Sigmoid colon (tissue), 7 donors: ENCODE results near the gene CAPN2. TPM values are rescaled to one million over a fixed set of nuclear protein-coding genes. Genes with fewer than 3 reads are reported as not detected.

Experiments
- DNase-seq: peaks from one replicate; pipeline ENCODE4 v3.0.0-alpha.2; 2019
- H3K27ac ChIP-seq, 4 donors: fragments of 200-600 bp; sonication (generic); one replicate each; pipeline ENCODE4 v1.5.1; 2016 to 2019; ENCODE audit warnings: mild to moderate bottlenecking in 1 of 4
- H3K27me3 ChIP-seq, 3 donors: fragments of 200-600 bp; sonication (generic); one replicate each; pipeline ENCODE4 v1.5.1; 2019; ENCODE audit warnings: mild to moderate bottlenecking in 1 of 3
- H3K36me3 ChIP-seq, 4 donors: fragments of 200-600 bp; sonication (generic); one replicate each; pipeline ENCODE4 v1.5.1; 2016 to 2019
- H3K4me1 ChIP-seq, 4 donors: fragments of 200-600 bp; sonication (generic); one replicate each; pipeline ENCODE4 v1.5.1; 2017 to 2019
- H3K4me3 ChIP-seq, 4 donors: fragments of 200-600 bp; sonication (generic); one replicate each; pipeline ENCODE4 v1.5.1; 2017 to 2019; ENCODE audit warnings: mild to moderate bottlenecking in 2 of 4, moderate library complexity in 1 of 4
- H3K9me3 ChIP-seq, 4 donors: fragments of 200-600 bp in 3 of 4; sonication (generic) in 3 of 4; one replicate each; pipeline versions ENCODE4 v1.5.1 to v1.6.1; 2013 to 2019
- CTCF ChIP-seq, 4 experiments: fragments of 450-650 bp in 3 of 4; fragments of 200-600 bp in 1 of 4; IDR thresholded peaks; one replicate each; pipeline ENCODE4 v1.5.1; 2016 to 2019; ENCODE audit warnings: antibody characterized with exemption in 4 of 4, mild to moderate bottlenecking in 3 of 4, moderate library complexity in 2 of 4
- EP300 ChIP-seq, 4 donors: sonication (generic); formaldehyde crosslinking; IDR thresholded peaks; one replicate each; pipeline ENCODE4 v1.6.1; 2017; ENCODE audit warnings: antibody characterized with exemption in 4 of 4
- POLR2A ChIP-seq, 2 donors: fragments of 450-650 bp; IDR thresholded peaks; one replicate each; pipeline ENCODE4 v1.6.1; 2016; ENCODE audit warnings: antibody characterized with exemption in 2 of 2, mild to moderate bottlenecking in 2 of 2, moderate library complexity in 2 of 2
- POLR2AphosphoS5 ChIP-seq, 4 donors: sonication (generic); formaldehyde crosslinking; IDR thresholded peaks; one replicate each; pipeline ENCODE4 v1.6.1; 2017; ENCODE audit warnings: antibody characterized with exemption in 4 of 4
- WGBS, 2 donors: extraction: QIAGEN DNeasy Blood & Tissue Kit; methylation state at CpG; one replicate each; pipeline ENCODE4 v1.1.7; 2013; 5-methylcytosine and 5-hydroxymethylcytosine counted together
- intact Hi-C: fragments of 100-400 bp; cut with DNase I; formaldehyde crosslinking; loops from one replicate; pipeline ENCODE4 v1.15.1; 2023
- polyA plus RNA-seq, 3 donors: library from polyadenylated mRNA; stranded (reverse); fragments of 200-250 nt; gene quantifications; one replicate each; pipeline ENCODE4 v1.2.3, GENCODE V29; 2013
- total RNA-seq, 4 donors: library from RNA; depleted of rRNA; stranded (reverse); fragments of >200 nt; gene quantifications; one replicate each; pipeline ENCODE4 v1.1.0, GENCODE V29; 2016
- donor health status: healthy with polysubstance abuse.
- donor health status: Bipolar disorder and iron deficiency.
- donor health status: healthy.

The CAPN2 gene
- total and polyA plus RNA-seq, 7 donors, result 67.3 to 266 (median 135) TPM

- TF ChIP-seq POLR2AphosphoS5 (IDR thresholded peaks at IDR 0.05) (peak in 1 of 4 donors; percentile 4), EP300 (IDR thresholded peaks at IDR 0.05) (no peak)
- no peak overlapping the region for H3K4me3 ChIP-seq
- intact Hi-C loops, result no loop called here
- peak; percentile 40 for DNase-seq
- no peaks in the 10 kb centered on the region for H3K9me3 ChIP-seq
- 63 to 68% methylated on average over 9 of the region's 9 CpGs for WGBS, 2 donors
- H3K4me1 ChIP-seq, result peaks cover 0 to 16% (median 14%) of the 10 kb centered on the region in 4 donors
- peaks cover 0 to 88% (median 23%) of the 10 kb centered on the region in 4 donors for H3K36me3 ChIP-seq
- no peak overlapping the region for H3K27ac ChIP-seq
- H3K27me3 ChIP-seq, result no peaks in the 10 kb centered on the region
Measured at GRCh38 chr1:223776075-223776814, 63.9 kb downstream of the CAPN2 start.

GRCh38 chr1:223776826-223777454 lies 64.6 kb downstream of the CAPN2 start:
- no peaks in the 10 kb centered on the region for H3K27me3 ChIP-seq
- no peaks in the 10 kb centered on the region for H3K9me3 ChIP-seq
- no peak for TF ChIP-seq POLR2A (IDR thresholded peaks at IDR 0.05)
- no peak for TF ChIP-seq CTCF (IDR thresholded peaks at IDR 0.05)
- TF ChIP-seq EP300 (IDR thresholded peaks at IDR 0.05), result no peak
- no peak for TF ChIP-seq POLR2AphosphoS5 (IDR thresholded peaks at IDR 0.05)
- no peak overlapping the region for H3K4me3 ChIP-seq
- 84 to 87% methylated on average over 10 of the region's 10 CpGs for WGBS, 2 donors
- intact Hi-C loops, result no loop called here
- H3K27ac ChIP-seq, result no peak overlapping the region
- H3K36me3 ChIP-seq, result peaks cover 0 to 88% (median 23%) of the 10 kb centered on the region in 4 donors
- DNase-seq, result peak; percentile 14
- H3K4me1 ChIP-seq, result peaks cover 0 to 9% (median 8%) of the 10 kb centered on the region in 4 donors

- Histone ChIP-seq H3K27me3 (no peaks in the 10 kb centered on the region), H3K36me3 (peaks cover 0 to 78% (median 7%) of the 10 kb centered on the region in 4 donors), H3K27ac (no peak overlapping the region), H3K4me1 (peaks cover 0 to 2% (median under 1%) of the 10 kb centered on the region in 4 donors), H3K4me3 (no peak overlapping the region), H3K9me3 (no peaks in the 10 kb centered on the region)
- peak; percentile 24 for DNase-seq
- TF ChIP-seq POLR2AphosphoS5 (IDR thresholded peaks at IDR 0.05), result no peak
- TF ChIP-seq POLR2A (IDR thresholded peaks at IDR 0.05), result no peak
- TF ChIP-seq EP300 (IDR thresholded peaks at IDR 0.05), result no peak
- TF ChIP-seq CTCF (IDR thresholded peaks at IDR 0.05), result no peak
- intact Hi-C loops, result no loop called here
- WGBS, 2 donors, result 95% methylated on average over 8 of the region's 8 CpGs
Measured at GRCh38 chr1:223780318-223780717, 68.0 kb downstream of the CAPN2 start.

- 66 to 79% methylated on average over 6 of the region's 6 CpGs for WGBS, 2 donors
- Histone ChIP-seq H3K27me3 (no peaks in the 10 kb centered on the region), H3K4me3 (no peak overlapping the region), H3K4me1 (peaks cover 0 to 9% (median 4%) of the 10 kb centered on the region in 4 donors), H3K9me3 (no peaks in the 10 kb centered on the region), H3K36me3 (peaks cover 0 to 72% (median 5%) of the 10 kb centered on the region in 4 donors), H3K27ac (no peak overlapping the region)
- DNase-seq, result peak; percentile 12
- intact Hi-C loops, result no loop called here
- TF ChIP-seq CTCF (IDR thresholded peaks at IDR 0.05) (no peak), POLR2A (IDR thresholded peaks at IDR 0.05) (no peak), EP300 (IDR thresholded peaks at IDR 0.05) (no peak), POLR2AphosphoS5 (IDR thresholded peaks at IDR 0.05) (no peak)
Measured at GRCh38 chr1:223780949-223781348, 68.6 kb downstream of the CAPN2 start.

- Histone ChIP-seq H3K4me3 (no peak overlapping the region), H3K36me3 (peaks cover 0 to 47% (median 6%) of the 10 kb centered on the region in 4 donors), H3K9me3 (no peaks in the 10 kb centered on the region), H3K27ac (no peak overlapping the region), H3K27me3 (no peaks in the 10 kb centered on the region), H3K4me1 (peaks cover 0 to 13% (median 5%) of the 10 kb centered on the region in 4 donors)
- no peak for DNase-seq
- intact Hi-C loops, result no loop called here
- TF ChIP-seq POLR2A (IDR thresholded peaks at IDR 0.05) (no peak), CTCF (IDR thresholded peaks at IDR 0.05) (no peak), POLR2AphosphoS5 (IDR thresholded peaks at IDR 0.05) (no peak), EP300 (IDR thresholded peaks at IDR 0.05) (no peak)
- WGBS, 2 donors, result 46 to 97% methylated on average over 1 of the region's 1 CpG
Measured at GRCh38 chr1:223783676-223784075, 71.3 kb downstream of the CAPN2 start.
